GM23338 (cell line): ENCODE measurements around the gene EPHA7. TPM values are rescaled to one million over a fixed set of nuclear protein-coding genes. Genes with fewer than 3 reads are reported as not detected.

Experiments
- ATAC-seq: fragments of 200-7000 bp; cut with Tn5 transposase; 3 replicates; pipeline ENCODE4 v1.9.1; 2020
- DNase-seq: peaks from one replicate; pipeline ENCODE4 v3.0.0-alpha.2; 2015; ENCODE audit warnings: low spot score
- H2AFZ ChIP-seq: fragments of 200-600 bp; sonication (generic); 2 replicates; pipeline ENCODE4 v1.8.0; 2016; ENCODE audit warnings: antibody characterized with exemption, mild to moderate bottlenecking, moderate library complexity
- H3F3A ChIP-seq: fragments of 200-600 bp; sonication (generic); replicated peaks from 2 replicates; pipeline ENCODE4 v1.8.0; 2017; ENCODE audit warnings: antibody characterized with exemption, mixed run types, low read depth
- H3K27ac ChIP-seq: fragments of 200-600 bp; sonication (generic); 2 replicates; pipeline ENCODE4 v1.6.1; 2016; ENCODE audit warnings: low read depth
- H3K27me3 ChIP-seq: fragments of 200-600 bp; sonication (generic); 2 replicates; pipeline ENCODE4 v1.8.0; 2016; ENCODE audit warnings: mild to moderate bottlenecking, mixed run types, moderate library complexity; ENCODE audit not compliant: insufficient read depth
- H3K36me3 ChIP-seq: fragments of 200-600 bp; sonication (generic); 2 replicates; pipeline ENCODE4 v1.8.0; 2016; ENCODE audit warnings: mild to moderate bottlenecking; ENCODE audit not compliant: insufficient read depth
- H3K4me1 ChIP-seq: fragments of 200-600 bp; sonication (generic); 2 replicates; pipeline ENCODE4 v1.8.0; 2016; ENCODE audit warnings: mild to moderate bottlenecking, moderate library complexity; ENCODE audit not compliant: insufficient read depth
- H3K4me2 ChIP-seq: fragments of 200-600 bp; sonication (generic); 2 replicates; pipeline ENCODE4 v1.7.1; 2017; ENCODE audit warnings: mixed run types
- H3K4me3 ChIP-seq: fragments of 200-600 bp; sonication (generic); 2 replicates; pipeline ENCODE4 v1.6.1; 2016; ENCODE audit warnings: mixed run types
- H3K79me2 ChIP-seq: fragments of 200-600 bp; sonication (generic); replicated peaks from 2 replicates; pipeline ENCODE4 v1.8.0; 2017; ENCODE audit warnings: mild to moderate bottlenecking; ENCODE audit not compliant: insufficient read depth
- H3K9me2 ChIP-seq: fragments of 200-600 bp; sonication (generic); 2 replicates; pipeline ENCODE4 v1.8.0; 2017; ENCODE audit not compliant: insufficient read depth
- H4K20me1 ChIP-seq: fragments of 200-600 bp; sonication (generic); replicated peaks from 2 replicates; pipeline ENCODE4 v1.8.0; 2017; ENCODE audit warnings: mild to moderate bottlenecking; ENCODE audit not compliant: insufficient read depth
- H3K27ac Mint-ChIP-seq: 2 replicates; pipeline ENCODE4 v1.8.0; 2020; ENCODE audit warnings: inconsistent platforms, mild to moderate bottlenecking, moderate library complexity, mixed read lengths
- H3K27me3 Mint-ChIP-seq: 3 replicates; pipeline ENCODE4 v1.8.0; 2022; ENCODE audit warnings: low read depth, mild to moderate bottlenecking, moderate library complexity, mixed read lengths, inconsistent platforms; ENCODE audit not compliant: insufficient read depth, poor library complexity
- H3K36me3 Mint-ChIP-seq: 3 replicates; pipeline ENCODE4 v1.8.0; 2021; ENCODE audit warnings: low read depth, mild to moderate bottlenecking, inconsistent platforms, moderate library complexity, mixed read lengths
- H3K4me1 Mint-ChIP-seq: 3 replicates; pipeline ENCODE4 v1.8.0; 2020; ENCODE audit warnings: mild to moderate bottlenecking, inconsistent platforms, mixed read lengths
- H3K4me3 Mint-ChIP-seq: 3 replicates; pipeline ENCODE4 v1.8.0; 2021; ENCODE audit warnings: moderate library complexity, mild to moderate bottlenecking, inconsistent platforms, mixed read lengths
- H3K9me3 Mint-ChIP-seq: 3 replicates; pipeline ENCODE4 v1.8.0; 2020; ENCODE audit warnings: moderate library complexity, mild to moderate bottlenecking, inconsistent platforms, mixed read lengths
- CREB1 ChIP-seq: fragments of 250-450 bp; sonication (Bioruptor Pico); IDR thresholded peaks from 2 replicates; pipeline ENCODE4 v1.5.0; 2020; ENCODE audit warnings: low read depth, mild to moderate bottlenecking, moderate library complexity
- EZH2 ChIP-seq: fragments of 200-600 bp; sonication (generic); IDR thresholded peaks from one replicate; pipeline ENCODE4 v1.8.0; 2017; ENCODE audit warnings: antibody characterized with exemption, mild to moderate bottlenecking, low read depth; ENCODE audit not compliant: unreplicated experiment
- JUNB ChIP-seq: IDR thresholded peaks from one replicate; pipeline ENCODE4 v1.6.1; 2016; ENCODE audit warnings: antibody characterized with exemption; ENCODE audit not compliant: unreplicated experiment
- NANOG ChIP-seq: IDR thresholded peaks from 2 replicates; pipeline ENCODE4 v1.6.1; 2016; ENCODE audit warnings: antibody characterized with exemption, borderline replicate concordance
- POLR2AphosphoS5 ChIP-seq: IDR thresholded peaks from 2 replicates; pipeline ENCODE4 v1.6.1; 2016; ENCODE audit warnings: antibody characterized with exemption, low read depth
- STAT1 ChIP-seq: IDR thresholded peaks from one replicate; pipeline ENCODE4 v1.6.1; 2016; ENCODE audit warnings: antibody characterized with exemption; ENCODE audit not compliant: unreplicated experiment
- ZNF114 ChIP-seq: fragments of 250-450 bp; sonication (Bioruptor Pico); IDR thresholded peaks from 2 replicates; pipeline ENCODE4 v1.5.0; 2020; ENCODE audit warnings: mild to moderate bottlenecking, moderate library complexity
- ZNF331 ChIP-seq: fragments of 250-450 bp; sonication (Bioruptor Pico); IDR thresholded peaks from 2 replicates; pipeline ENCODE4 v1.5.0; 2020; ENCODE audit warnings: low read depth, mild to moderate bottlenecking, moderate library complexity
- polyA plus RNA-seq: library from polyadenylated mRNA; unstranded; fragments of >200 nt; fragmentation: Nextera tagmentation; extraction: Ambion mirVana; gene quantifications from 2 replicates; pipeline ENCODE4 v1.2.1, GENCODE V29; 2016
- total RNA-seq: library from RNA; depleted of rRNA; stranded (reverse); fragments of >200 nt; shearing (Covaris generic); gene quantifications from 2 replicates; pipeline ENCODE4 v1.2.3, GENCODE V29; 2014
- TF ChIP-seq, protein P1 (sequence below): IDR thresholded peaks from 2 replicates; pipeline ENCODE4 v1.6.1; 2016; ENCODE audit warnings: antibody characterized with exemption
- TF ChIP-seq, protein P2 (sequence below): fragments of 250-450 bp; sonication (Bioruptor Pico); IDR thresholded peaks from 2 replicates; pipeline ENCODE4 v1.5.0; 2020; ENCODE audit warnings: mild to moderate bottlenecking, moderate library complexity
- TF ChIP-seq, protein P3 (sequence below): IDR thresholded peaks from one replicate; pipeline ENCODE4 v1.6.1; 2018; ENCODE audit warnings: antibody characterized with exemption; ENCODE audit not compliant: unreplicated experiment

Gene EPHA7
- total and polyA plus RNA-seq, 2 experiments from 2014 or later, result 3.3 to 7.3 TPM

DNA sequence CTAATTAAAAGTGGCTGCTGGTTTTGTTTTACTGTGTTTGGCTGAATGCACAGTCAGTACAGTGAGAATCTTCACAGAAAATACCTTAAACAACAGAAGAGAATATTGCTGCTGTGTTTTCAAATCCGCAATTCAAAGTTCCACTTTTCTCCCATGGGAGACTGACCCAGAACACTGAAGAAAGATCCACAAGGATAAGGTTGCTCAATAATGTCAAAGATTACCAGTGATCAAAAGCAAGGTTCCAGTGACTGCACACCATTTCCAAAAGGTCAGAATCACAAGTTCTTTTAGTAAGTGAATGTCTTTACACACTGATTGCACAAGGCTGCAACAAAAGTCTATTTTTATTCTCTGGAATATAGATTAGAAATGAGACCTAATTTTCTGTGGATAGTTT, 82.3 kb downstream of the EPHA7 start (continued):
- TF ChIP-seq, protein P1, sequence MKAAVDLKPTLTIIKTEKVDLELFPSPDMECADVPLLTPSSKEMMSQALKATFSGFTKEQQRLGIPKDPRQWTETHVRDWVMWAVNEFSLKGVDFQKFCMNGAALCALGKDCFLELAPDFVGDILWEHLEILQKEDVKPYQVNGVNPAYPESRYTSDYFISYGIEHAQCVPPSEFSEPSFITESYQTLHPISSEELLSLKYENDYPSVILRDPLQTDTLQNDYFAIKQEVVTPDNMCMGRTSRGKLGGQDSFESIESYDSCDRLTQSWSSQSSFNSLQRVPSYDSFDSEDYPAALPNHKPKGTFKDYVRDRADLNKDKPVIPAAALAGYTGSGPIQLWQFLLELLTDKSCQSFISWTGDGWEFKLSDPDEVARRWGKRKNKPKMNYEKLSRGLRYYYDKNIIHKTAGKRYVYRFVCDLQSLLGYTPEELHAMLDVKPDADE, result no peak
- no peak for TF ChIP-seq ZNF114
- TF ChIP-seq JUNB, result no peak
- no peak for TF ChIP-seq CREB1 (CRISPR knock-in tag)
- no peak for TF ChIP-seq EZH2

DNA sequence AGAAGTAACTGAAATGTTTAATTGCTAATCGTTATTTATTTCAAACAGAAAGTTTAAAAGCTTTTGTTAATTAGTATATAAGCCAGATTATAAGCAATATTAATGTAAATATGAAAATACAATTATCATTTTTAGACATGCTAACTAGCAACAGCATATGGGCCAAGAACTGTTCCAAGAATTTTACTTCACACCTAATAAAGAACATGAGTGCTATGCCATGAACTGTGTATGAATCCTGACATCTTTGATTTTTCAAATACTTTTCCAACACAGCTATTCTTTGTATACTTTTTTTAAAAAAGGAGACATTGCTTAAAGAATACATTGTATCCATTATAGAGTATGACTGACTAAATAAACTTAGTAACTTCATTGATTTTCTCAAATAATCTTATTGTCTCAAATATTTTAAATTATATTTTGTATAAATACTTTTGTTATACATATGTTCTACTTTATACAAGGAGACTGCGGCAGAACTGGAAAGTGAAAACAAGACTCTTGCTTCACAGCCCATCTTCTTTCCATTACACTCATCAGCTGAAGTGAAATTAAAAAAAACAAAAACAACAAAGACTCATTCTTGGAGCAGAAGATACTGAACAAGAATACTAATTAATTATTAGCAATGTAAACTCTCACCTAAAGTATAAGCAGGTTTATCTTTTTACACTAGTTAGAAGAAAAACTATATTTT, 89.9 kb downstream of the EPHA7 start:
- Mint-ChIP-seq H3K9me3 (no peaks in the 10 kb centered on the region), H3K27me3 (no peaks in the 10 kb centered on the region), H3K4me3 (no peak overlapping the region), H3K27ac (no peak overlapping the region), H3K36me3 (no peaks in the 10 kb centered on the region), H3K4me1 (no peaks in the 10 kb centered on the region)
- no peaks in the 10 kb centered on the region for H3K36me3 ChIP-seq
- H2AFZ ChIP-seq, result no peak overlapping the region
- H3K27me3 ChIP-seq, result no peaks in the 10 kb centered on the region
- H3K27ac ChIP-seq, result no peak overlapping the region
- H3F3A ChIP-seq, result no peaks in the 10 kb centered on the region
- H3K79me2 ChIP-seq, result no peaks in the 10 kb centered on the region
- H4K20me1 ChIP-seq, result no peaks in the 10 kb centered on the region
- no peaks in the 10 kb centered on the region for H3K4me1 ChIP-seq
- no peaks in the 10 kb centered on the region for H3K9me2 ChIP-seq
- TF ChIP-seq ZNF331 (CRISPR knock-in tag), result no peak
- TF ChIP-seq NANOG, result no peak
- TF ChIP-seq, protein P2, sequence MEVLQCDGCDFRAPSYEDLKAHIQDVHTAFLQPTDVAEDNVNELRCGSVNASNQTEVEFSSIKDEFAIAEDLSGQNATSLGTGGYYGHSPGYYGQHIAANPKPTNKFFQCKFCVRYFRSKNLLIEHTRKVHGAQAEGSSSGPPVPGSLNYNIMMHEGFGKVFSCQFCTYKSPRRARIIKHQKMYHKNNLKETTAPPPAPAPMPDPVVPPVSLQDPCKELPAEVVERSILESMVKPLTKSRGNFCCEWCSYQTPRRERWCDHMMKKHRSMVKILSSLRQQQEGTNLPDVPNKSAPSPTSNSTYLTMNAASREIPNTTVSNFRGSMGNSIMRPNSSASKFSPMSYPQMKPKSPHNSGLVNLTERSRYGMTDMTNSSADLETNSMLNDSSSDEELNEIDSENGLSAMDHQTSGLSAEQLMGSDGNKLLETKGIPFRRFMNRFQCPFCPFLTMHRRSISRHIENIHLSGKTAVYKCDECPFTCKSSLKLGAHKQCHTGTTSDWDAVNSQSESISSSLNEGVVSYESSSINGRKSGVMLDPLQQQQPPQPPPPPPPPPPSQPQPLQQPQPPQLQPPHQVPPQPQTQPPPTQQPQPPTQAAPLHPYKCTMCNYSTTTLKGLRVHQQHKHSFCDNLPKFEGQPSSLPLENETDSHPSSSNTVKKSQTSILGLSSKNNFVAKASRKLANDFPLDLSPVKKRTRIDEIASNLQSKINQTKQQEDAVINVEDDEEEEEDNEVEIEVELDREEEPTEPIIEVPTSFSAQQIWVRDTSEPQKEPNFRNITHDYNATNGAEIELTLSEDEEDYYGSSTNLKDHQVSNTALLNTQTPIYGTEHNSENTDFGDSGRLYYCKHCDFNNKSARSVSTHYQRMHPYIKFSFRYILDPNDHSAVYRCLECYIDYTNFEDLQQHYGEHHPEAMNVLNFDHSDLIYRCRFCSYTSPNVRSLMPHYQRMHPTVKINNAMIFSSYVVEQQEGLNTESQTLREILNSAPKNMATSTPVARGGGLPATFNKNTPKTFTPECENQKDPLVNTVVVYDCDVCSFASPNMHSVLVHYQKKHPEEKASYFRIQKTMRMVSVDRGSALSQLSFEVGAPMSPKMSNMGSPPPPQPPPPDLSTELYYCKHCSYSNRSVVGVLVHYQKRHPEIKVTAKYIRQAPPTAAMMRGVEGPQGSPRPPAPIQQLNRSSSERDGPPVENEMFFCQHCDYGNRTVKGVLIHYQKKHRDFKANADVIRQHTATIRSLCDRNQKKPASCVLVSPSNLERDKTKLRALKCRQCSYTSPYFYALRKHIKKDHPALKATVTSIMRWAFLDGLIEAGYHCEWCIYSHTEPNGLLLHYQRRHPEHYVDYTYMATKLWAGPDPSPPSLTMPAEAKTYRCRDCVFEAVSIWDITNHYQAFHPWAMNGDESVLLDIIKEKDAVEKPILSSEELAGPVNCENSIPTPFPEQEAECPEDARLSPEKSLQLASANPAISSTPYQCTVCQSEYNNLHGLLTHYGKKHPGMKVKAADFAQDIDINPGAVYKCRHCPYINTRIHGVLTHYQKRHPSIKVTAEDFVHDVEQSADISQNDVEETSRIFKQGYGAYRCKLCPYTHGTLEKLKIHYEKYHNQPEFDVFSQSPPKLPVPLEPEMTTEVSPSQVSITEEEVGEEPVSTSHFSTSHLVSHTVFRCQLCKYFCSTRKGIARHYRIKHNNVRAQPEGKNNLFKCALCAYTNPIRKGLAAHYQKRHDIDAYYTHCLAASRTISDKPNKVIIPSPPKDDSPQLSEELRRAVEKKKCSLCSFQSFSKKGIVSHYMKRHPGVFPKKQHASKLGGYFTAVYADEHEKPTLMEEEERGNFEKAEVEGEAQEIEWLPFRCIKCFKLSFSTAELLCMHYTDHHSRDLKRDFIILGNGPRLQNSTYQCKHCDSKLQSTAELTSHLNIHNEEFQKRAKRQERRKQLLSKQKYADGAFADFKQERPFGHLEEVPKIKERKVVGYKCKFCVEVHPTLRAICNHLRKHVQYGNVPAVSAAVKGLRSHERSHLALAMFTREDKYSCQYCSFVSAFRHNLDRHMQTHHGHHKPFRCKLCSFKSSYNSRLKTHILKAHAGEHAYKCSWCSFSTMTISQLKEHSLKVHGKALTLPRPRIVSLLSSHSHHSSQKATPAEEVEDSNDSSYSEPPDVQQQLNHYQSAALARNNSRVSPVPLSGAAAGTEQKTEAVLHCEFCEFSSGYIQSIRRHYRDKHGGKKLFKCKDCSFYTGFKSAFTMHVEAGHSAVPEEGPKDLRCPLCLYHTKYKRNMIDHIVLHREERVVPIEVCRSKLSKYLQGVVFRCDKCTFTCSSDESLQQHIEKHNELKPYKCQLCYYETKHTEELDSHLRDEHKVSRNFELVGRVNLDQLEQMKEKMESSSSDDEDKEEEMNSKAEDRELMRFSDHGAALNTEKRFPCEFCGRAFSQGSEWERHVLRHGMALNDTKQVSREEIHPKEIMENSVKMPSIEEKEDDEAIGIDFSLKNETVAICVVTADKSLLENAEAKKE (CRISPR knock-in tag), result no peak
- TF ChIP-seq CREB1 (CRISPR knock-in tag), result no peak
- TF ChIP-seq, protein P1, result no peak
- TF ChIP-seq EZH2, result no peak
- TF ChIP-seq STAT1, result no peak
- TF ChIP-seq, protein P3, sequence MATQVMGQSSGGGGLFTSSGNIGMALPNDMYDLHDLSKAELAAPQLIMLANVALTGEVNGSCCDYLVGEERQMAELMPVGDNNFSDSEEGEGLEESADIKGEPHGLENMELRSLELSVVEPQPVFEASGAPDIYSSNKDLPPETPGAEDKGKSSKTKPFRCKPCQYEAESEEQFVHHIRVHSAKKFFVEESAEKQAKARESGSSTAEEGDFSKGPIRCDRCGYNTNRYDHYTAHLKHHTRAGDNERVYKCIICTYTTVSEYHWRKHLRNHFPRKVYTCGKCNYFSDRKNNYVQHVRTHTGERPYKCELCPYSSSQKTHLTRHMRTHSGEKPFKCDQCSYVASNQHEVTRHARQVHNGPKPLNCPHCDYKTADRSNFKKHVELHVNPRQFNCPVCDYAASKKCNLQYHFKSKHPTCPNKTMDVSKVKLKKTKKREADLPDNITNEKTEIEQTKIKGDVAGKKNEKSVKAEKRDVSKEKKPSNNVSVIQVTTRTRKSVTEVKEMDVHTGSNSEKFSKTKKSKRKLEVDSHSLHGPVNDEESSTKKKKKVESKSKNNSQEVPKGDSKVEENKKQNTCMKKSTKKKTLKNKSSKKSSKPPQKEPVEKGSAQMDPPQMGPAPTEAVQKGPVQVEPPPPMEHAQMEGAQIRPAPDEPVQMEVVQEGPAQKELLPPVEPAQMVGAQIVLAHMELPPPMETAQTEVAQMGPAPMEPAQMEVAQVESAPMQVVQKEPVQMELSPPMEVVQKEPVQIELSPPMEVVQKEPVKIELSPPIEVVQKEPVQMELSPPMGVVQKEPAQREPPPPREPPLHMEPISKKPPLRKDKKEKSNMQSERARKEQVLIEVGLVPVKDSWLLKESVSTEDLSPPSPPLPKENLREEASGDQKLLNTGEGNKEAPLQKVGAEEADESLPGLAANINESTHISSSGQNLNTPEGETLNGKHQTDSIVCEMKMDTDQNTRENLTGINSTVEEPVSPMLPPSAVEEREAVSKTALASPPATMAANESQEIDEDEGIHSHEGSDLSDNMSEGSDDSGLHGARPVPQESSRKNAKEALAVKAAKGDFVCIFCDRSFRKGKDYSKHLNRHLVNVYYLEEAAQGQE, result no peak
- TF ChIP-seq POLR2AphosphoS5, result no peak
- no peak for TF ChIP-seq JUNB
- no peak for ATAC-seq
- DNase-seq, result no peak
- no peak overlapping the region for H3K4me2 ChIP-seq
- no peak overlapping the region for H3K4me3 ChIP-seq
